Fibroblast of lung (primary cell): ENCODE data around the gene HAPLN2. TPM values are rescaled to one million over a fixed set of nuclear protein-coding genes. Genes with fewer than 3 reads are reported as not detected.

ENCODE experiments used
- DNase-seq, 2 donors: peaks; one replicate each; pipeline versions ENCODE4 v3.0.0 to v3.0.0-alpha.2; 2010; ENCODE audit warnings: low read depth in 2 of 2
- H2AFZ ChIP-seq: 2 replicates; pipeline ENCODE4 v1.5.1; 2012; ENCODE audit warnings: low read length, control low read depth, inconsistent platforms
- H3K27ac ChIP-seq: 2 replicates; pipeline ENCODE4 v1.5.1; 2011; ENCODE audit warnings: low read length, control low read depth; ENCODE audit not compliant: insufficient read depth
- H3K27me3 ChIP-seq: 2 replicates; pipeline ENCODE4 v1.5.1; 2011; ENCODE audit warnings: mild to moderate bottlenecking, low read length; ENCODE audit not compliant: control insufficient read depth, insufficient read depth
- H3K36me3 ChIP-seq: 2 replicates; pipeline ENCODE4 v1.5.1; 2011; ENCODE audit warnings: low read length; ENCODE audit not compliant: control insufficient read depth, insufficient read depth
- H3K4me1 ChIP-seq: 2 replicates; pipeline ENCODE4 v1.5.1; 2011; ENCODE audit warnings: low read length; ENCODE audit not compliant: control insufficient read depth, insufficient read depth; ENCODE audit errors: extremely low read depth
- H3K4me2 ChIP-seq: 2 replicates; pipeline ENCODE4 v1.5.1; 2011; ENCODE audit warnings: low read length, control low read depth; ENCODE audit not compliant: insufficient read depth; ENCODE audit errors: extremely low read depth
- H3K4me3 ChIP-seq, 4 experiments: fragments of 200-600 bp in 1 of 4; sonication (generic) in 1 of 4; replicated peaks in 1 of 4; 2 replicates each; pipeline ENCODE4 v1.5.1; 2011 to 2016; ENCODE audit warnings: low read length in 4 of 4, low read depth in 3 of 4, mild to moderate bottlenecking in 3 of 4, control low read depth in 2 of 4, inconsistent platforms in 1 of 4, mixed read lengths in 1 of 4; ENCODE audit not compliant: insufficient read depth in 1 of 4; ENCODE audit errors: control extremely low read depth in 1 of 4
- H3K79me2 ChIP-seq: 2 replicates; pipeline ENCODE4 v1.5.1; 2012; ENCODE audit warnings: mild to moderate bottlenecking, low read length, inconsistent platforms; ENCODE audit not compliant: control insufficient read depth, insufficient read depth
- H3K9ac ChIP-seq: 2 replicates; pipeline ENCODE4 v1.5.1; 2011; ENCODE audit warnings: mild to moderate bottlenecking, low read length, control low read depth; ENCODE audit not compliant: insufficient read depth
- H3K9me3 ChIP-seq: 2 replicates; pipeline ENCODE4 v1.5.1; 2012; ENCODE audit warnings: low read depth, low read length; ENCODE audit not compliant: control insufficient read depth, insufficient read depth
- H4K20me1 ChIP-seq: 2 replicates; pipeline ENCODE4 v1.5.1; 2011; ENCODE audit warnings: low read length; ENCODE audit not compliant: control insufficient read depth, insufficient read depth; ENCODE audit errors: extremely low read depth
- CTCF ChIP-seq, 2 donors: IDR thresholded peaks in 1 of 2; conservative IDR thresholded peaks in 1 of 2; 1 replicate in 1 of 2; 2 replicates in 1 of 2; pipeline ENCODE4 v1.5.1; 2011 to 2012; ENCODE audit warnings: low read length in 2 of 2, control low read depth in 1 of 2, inconsistent platforms in 1 of 2, low read depth in 1 of 2, mild to moderate bottlenecking in 1 of 2
- EZH2 ChIP-seq: IDR thresholded peaks from 2 replicates; pipeline ENCODE4 v1.5.1; 2012; ENCODE audit warnings: low read length, control low read depth, mild to moderate bottlenecking; ENCODE audit errors: missing control alignments
- polyA plus RNA-seq, 2 donors: library from polyadenylated mRNA; depleted of rRNA in 1 of 2; stranded (reverse) in 1 of 2; unstranded in 1 of 2; fragments of >200 nt; gene quantifications; 2 replicates each; pipeline ENCODE4 v1.2.1, GENCODE V29; 2011 to 2012; ENCODE audit warnings: missing spikeins in 1 of 2
- total RNA-seq: library from RNA; depleted of rRNA; stranded (reverse); fragments of >200 nt; gene quantifications from 2 replicates; pipeline ENCODE4 v1.2.1, GENCODE V29; 2014

The HAPLN2 gene
- total and polyA plus RNA-seq, 2 donors (not counting 1 experiment from before 2014, with no cell fraction given), result not detected

DNA sequence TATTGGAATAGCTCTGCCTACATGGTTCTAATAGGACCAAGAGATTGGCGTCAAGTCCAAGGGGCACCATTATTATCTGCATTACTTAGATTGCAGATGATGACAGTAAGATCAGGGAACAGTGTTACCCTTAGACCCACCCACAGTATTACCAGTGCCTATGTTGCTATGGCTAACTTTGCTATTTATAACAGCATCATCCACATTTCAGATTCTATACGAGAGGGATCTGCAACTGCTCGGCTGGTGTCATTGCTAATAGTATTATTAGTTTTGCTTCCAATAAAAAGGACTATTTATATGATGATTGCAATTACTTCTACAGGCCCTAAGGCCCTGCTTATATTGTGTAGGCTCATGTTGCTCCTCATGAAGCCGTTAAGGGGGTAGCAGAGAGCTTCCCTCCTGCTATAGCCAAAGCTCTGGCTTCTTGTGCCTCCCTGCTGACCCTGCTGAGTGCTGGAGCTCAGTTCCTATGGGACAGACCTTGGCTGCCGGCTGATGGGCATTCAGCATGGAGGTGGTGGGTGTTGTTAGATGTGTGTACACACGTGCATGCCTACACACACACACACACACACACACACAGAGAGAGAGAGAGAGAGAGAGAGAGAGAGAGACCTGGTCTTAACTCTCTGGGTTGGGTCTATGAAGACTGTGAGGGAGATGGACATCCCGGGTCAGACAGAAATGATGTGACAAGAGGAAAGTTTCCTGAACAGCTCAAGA, 24.0 kb downstream of the HAPLN2 start:
- TF ChIP-seq EZH2, result no peak
- no peak for TF ChIP-seq CTCF (conservative IDR thresholded peaks at IDR 0.05 in 1 of 2, IDR thresholded peaks at IDR 0.05 in 1 of 2; ENCODE audit: low read depth in 1 of 2, low read length in 2 of 2)
- Histone ChIP-seq H3K9me3 (no peaks in the 10 kb centered on the region), H3K4me3 (no peak overlapping the region), H3K4me1 (no peaks in the 10 kb centered on the region), H3K27me3 (peaks cover 91% of the 10 kb centered on the region), H3K79me2 (no peaks in the 10 kb centered on the region), H3K9ac (no peak overlapping the region), H3K4me2 (no peak overlapping the region), H2AFZ (no peak overlapping the region), H3K27ac (no peak overlapping the region), H4K20me1 (no peaks in the 10 kb centered on the region), H3K36me3 (no peaks in the 10 kb centered on the region)
- no peak for DNase-seq

DNA sequence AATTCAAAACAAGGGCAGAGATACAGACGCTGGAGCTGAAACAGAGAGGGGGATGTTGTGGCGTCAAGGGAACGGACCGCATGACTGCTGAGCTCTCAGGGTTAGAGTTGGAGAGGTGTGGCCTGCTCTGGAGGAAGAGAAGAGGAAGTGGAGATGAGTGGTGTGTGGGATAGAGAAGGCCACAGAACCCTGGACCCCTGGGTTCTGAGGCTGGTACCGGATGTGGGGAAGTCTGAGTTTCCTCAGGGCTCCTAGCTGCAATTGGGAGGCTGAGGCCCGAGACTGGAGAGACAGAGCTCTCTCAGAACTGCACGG, 24.5 kb downstream of the HAPLN2 start:
- H3K4me2 ChIP-seq, result no peak overlapping the region
- peaks cover 92% of the 10 kb centered on the region for H3K27me3 ChIP-seq
- DNase-seq, result no peak

DNA sequence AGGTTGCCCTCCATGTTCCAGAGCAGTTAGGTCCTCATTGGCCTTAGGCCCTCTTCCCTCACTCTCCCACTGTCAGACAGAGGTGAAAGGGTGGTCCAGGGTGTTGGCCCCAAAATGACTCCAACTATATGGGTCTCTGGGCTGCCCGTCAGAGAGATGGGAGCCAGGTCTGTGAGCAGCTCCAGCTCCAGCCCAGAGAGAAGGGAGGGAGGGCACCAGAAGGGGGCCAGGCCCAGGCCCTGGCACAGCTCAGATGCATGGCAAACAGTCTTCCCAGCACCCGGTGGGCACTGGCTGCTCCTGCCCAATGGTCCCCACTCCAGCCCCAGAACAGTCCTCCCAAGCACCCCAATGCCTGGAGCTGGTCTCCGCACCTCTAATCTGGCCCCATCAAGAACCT, 24.9 kb downstream of the HAPLN2 start:
- TF ChIP-seq CTCF (conservative IDR thresholded peaks at IDR 0.05 in 1 of 2, IDR thresholded peaks at IDR 0.05 in 1 of 2; ENCODE audit: low read depth in 1 of 2, low read length in 2 of 2) (no peak), EZH2 (no peak)
- no peak overlapping the region for H3K4me3 ChIP-seq
- H3K27me3 ChIP-seq, result peaks cover 92% of the 10 kb centered on the region

More for the DNA sequence above, 24.5 kb downstream of the HAPLN2 start:
- TF ChIP-seq CTCF (conservative IDR thresholded peaks at IDR 0.05 in 1 of 2, IDR thresholded peaks at IDR 0.05 in 1 of 2; ENCODE audit: low read depth in 1 of 2, low read length in 2 of 2) (no peak), EZH2 (no peak)
- Histone ChIP-seq H3K4me3 (no peak overlapping the region), H4K20me1 (no peaks in the 10 kb centered on the region), H2AFZ (no peak overlapping the region), H3K4me1 (no peaks in the 10 kb centered on the region), H3K9ac (no peak overlapping the region), H3K36me3 (no peaks in the 10 kb centered on the region), H3K27ac (no peak overlapping the region), H3K79me2 (no peaks in the 10 kb centered on the region), H3K9me3 (no peaks in the 10 kb centered on the region)

More for the DNA sequence above, 24.9 kb downstream of the HAPLN2 start:
- H3K27ac ChIP-seq, result no peak overlapping the region
- no peak overlapping the region for H3K9ac ChIP-seq
- no peaks in the 10 kb centered on the region for H4K20me1 ChIP-seq
- DNase-seq, result no peak
- no peaks in the 10 kb centered on the region for H3K4me1 ChIP-seq
- no peak overlapping the region for H3K4me2 ChIP-seq
- no peak overlapping the region for H2AFZ ChIP-seq
- H3K79me2 ChIP-seq, result no peaks in the 10 kb centered on the region
- H3K36me3 ChIP-seq, result no peaks in the 10 kb centered on the region
- no peaks in the 10 kb centered on the region for H3K9me3 ChIP-seq
